HepG2 (cell line): ENCODE measurements around the gene TPR. TPM values are rescaled to one million over a fixed set of nuclear protein-coding genes. Genes with fewer than 3 reads are reported as not detected.

Experiments used
- ATAC-seq: fragments of 200-7000 bp; cut with Tn5 transposase; 3 replicates; pipeline ENCODE4 v1.9.1; 2020; ENCODE audit warnings: mild to moderate bottlenecking, moderate library complexity
- BruUV-seq: library from RNA; stranded (reverse); fragments of 400-500 nt; replicated peaks from 2 replicates; lab custom pipeline; 2021; lab: Mats Ljungman, UMichigan
- CTCF ChIA-PET: fragments of 300-600 bp; formaldehyde crosslinking; extraction: SDS; loops from one replicate; lab custom pipeline; 2021; ENCODE audit warnings: low total read pairs, inconsistent platforms, low intra/inter-chr PET ratio; lab: Yijun Ruan, JAX
- POLR2A ChIA-PET: fragments of 350-600 bp; sonication (Branson Sonifier 250); formaldehyde crosslinking; loops from one replicate; lab custom pipeline; 2020; ENCODE audit warnings: antibody characterized with exemption, inconsistent platforms; lab: Yijun Ruan, JAX
- DNase-seq: peaks from one replicate; pipeline ENCODE4 v3.0.0-alpha.2; 2015; ENCODE audit warnings: low spot score
- FAIRE-seq: peaks from 3 replicates; lab custom pipeline; 2011; peaks lifted over from hg19 to GRCh38; lab: Jason Lieb, UNC
- H2AFZ ChIP-seq: one replicate; pipeline ENCODE4 v1.6.1; 2011; ENCODE audit warnings: low read length, inconsistent platforms
- H3K27ac ChIP-seq: fragments of 300-600 bp; 3 replicates; pipeline ENCODE4 v1.8.0; 2011; ENCODE audit warnings: mixed run types, mild to moderate bottlenecking, mixed read lengths, low read length, inconsistent platforms; ENCODE audit not compliant: insufficient read depth; ENCODE audit errors: extremely low read length
- H3K27me3 ChIP-seq, 2 experiments: fragments of 200-600 bp in 1 of 2; 2 replicates in 1 of 2; 3 replicates in 1 of 2; pipeline versions ENCODE4 v1.6.0 to v1.8.0; 2011; ENCODE audit warnings: low read length in 2 of 2, mild to moderate bottlenecking in 2 of 2, moderate library complexity in 2 of 2, inconsistent platforms in 1 of 2; ENCODE audit not compliant: insufficient read depth in 2 of 2, control insufficient read depth in 1 of 2
- H3K36me3 ChIP-seq, 2 experiments: fragments of 200-600 bp in 1 of 2; replicated peaks in 1 of 2; 2 replicates in 1 of 2; 3 replicates in 1 of 2; pipeline versions ENCODE4 v1.5.1 to v1.8.0; 2011; ENCODE audit warnings: low read length in 2 of 2, inconsistent platforms in 1 of 2; ENCODE audit not compliant: insufficient read depth in 2 of 2, control insufficient read depth in 1 of 2
- H3K4me1 ChIP-seq: 2 replicates; pipeline ENCODE4 v1.5.1; 2012; ENCODE audit warnings: low read length, inconsistent platforms; ENCODE audit not compliant: insufficient read depth
- H3K4me2 ChIP-seq: 2 replicates; pipeline ENCODE4 v1.6.0; 2011; ENCODE audit warnings: low read depth, low read length, inconsistent platforms
- H3K4me3 ChIP-seq, 3 experiments: fragments of 200-600 bp in 1 of 3; sonication (generic), shearing (Covaris generic) in 1 of 3; replicated peaks in 1 of 3; 2 replicates each; pipeline ENCODE4 v1.5.1; 2011 to 2016; ENCODE audit warnings: low read length in 3 of 3, inconsistent platforms in 2 of 3, low read depth in 2 of 3, mild to moderate bottlenecking in 2 of 3, control low read depth in 1 of 3, mixed read lengths in 1 of 3; ENCODE audit not compliant: insufficient read depth in 1 of 3
- H3K79me2 ChIP-seq: one replicate; pipeline ENCODE4 v1.6.1; 2011; ENCODE audit warnings: low read length, inconsistent platforms; ENCODE audit not compliant: insufficient read depth
- H3K9ac ChIP-seq: 2 replicates; pipeline ENCODE4 v1.6.0; 2011; ENCODE audit warnings: mild to moderate bottlenecking, low read depth, low read length, inconsistent platforms; ENCODE audit not compliant: insufficient read depth
- H3K9me3 ChIP-seq: 2 replicates; pipeline ENCODE4 v1.5.1; 2012; ENCODE audit warnings: mild to moderate bottlenecking, low read length
- H4K20me1 ChIP-seq: 2 replicates; pipeline ENCODE4 v1.6.0; 2011; ENCODE audit warnings: inconsistent platforms, mild to moderate bottlenecking, low read length, moderate library complexity; ENCODE audit not compliant: insufficient read depth
- EEA1 ChIP-seq: sonication (generic); formaldehyde crosslinking; IDR thresholded peaks from 2 replicates; pipeline ENCODE4 v1.5.1; 2020; ENCODE audit warnings: mild to moderate bottlenecking, missing genetic modification reagents, borderline replicate concordance
- GTF3A ChIP-seq: sonication (generic); formaldehyde crosslinking; conservative IDR thresholded peaks from 2 replicates; pipeline ENCODE4 v1.4.0; 2020; ENCODE audit warnings: mild to moderate bottlenecking, missing genetic modification reagents
- HDAC2 ChIP-seq: sonication (generic); formaldehyde crosslinking; IDR thresholded peaks from 2 replicates; pipeline ENCODE4 v1.4.0; 2020; ENCODE audit warnings: missing genetic modification reagents
- HNRNPLL ChIP-seq: fragments of 200-400 bp; formaldehyde crosslinking; IDR thresholded peaks from 2 replicates; pipeline ENCODE4 v1.6.1; 2017; ENCODE audit warnings: mild to moderate bottlenecking, low read depth, low read length; ENCODE audit not compliant: poor library complexity, severe bottlenecking
- MBNL3 ChIP-seq: fragments of 250-450 bp; sonication (Bioruptor Pico); conservative IDR thresholded peaks from 2 replicates; pipeline ENCODE4 v1.8.0; 2022; ENCODE audit warnings: mild to moderate bottlenecking, inconsistent platforms
- MED1 ChIP-seq: sonication (generic); formaldehyde crosslinking; IDR thresholded peaks from 2 replicates; pipeline ENCODE4 v1.4.0; 2020; ENCODE audit warnings: missing genetic modification reagents
- SIN3A ChIP-seq: IDR thresholded peaks from 2 replicates; pipeline ENCODE4 v1.6.1; 2011; ENCODE audit warnings: low read depth, mild to moderate bottlenecking, control low read depth, low read length, borderline replicate concordance
- ZFP62 ChIP-seq: sonication (generic); formaldehyde crosslinking; IDR thresholded peaks from 2 replicates; pipeline ENCODE4 v1.4.0; 2020; ENCODE audit warnings: missing genetic modification reagents
- ZNF354B ChIP-seq: sonication (generic); formaldehyde crosslinking; IDR thresholded peaks from 2 replicates; pipeline ENCODE4 v1.8.0; 2022; ENCODE audit warnings: mild to moderate bottlenecking, missing genetic modification reagents
- ZNF615 ChIP-seq: sonication (generic); formaldehyde crosslinking; IDR thresholded peaks from 2 replicates; pipeline ENCODE4 v1.5.0; 2020; ENCODE audit warnings: mild to moderate bottlenecking, missing genetic modification reagents, borderline replicate concordance
- ZNF674 ChIP-seq: sonication (generic); formaldehyde crosslinking; IDR thresholded peaks from 2 replicates; pipeline ENCODE4 v1.5.0; 2020; ENCODE audit warnings: low read depth, mild to moderate bottlenecking, missing genetic modification reagents
- WGBS: methylation state at CpG from one replicate; pipeline ENCODE4 v1.1.6; 2017; ENCODE audit warnings: low lambda C conversion rate; 5-methylcytosine and 5-hydroxymethylcytosine counted together
- in situ Hi-C: cut with HindIII; loops from 2 replicates; pipeline ENCODE4 v1.10.0; 2017; ENCODE audit warnings: low pct_unique_long_range_greater_than_20kb; ENCODE audit not compliant: extremely low pct_ligation_motif_present
- intact Hi-C: fragments of 100-400 bp; cut with micrococcal nuclease; formaldehyde crosslinking; loops from one replicate; pipeline ENCODE4 v1.10.0; 2022; ENCODE audit not compliant: unreplicated experiment
- polyA plus RNA-seq, 8 experiments: library from polyadenylated mRNA; depleted of rRNA in 3 of 8; stranded (reverse) in 7 of 8; unstranded in 1 of 8; fragments of >200 nt; fragmentation: Illumina TruSeq in 4 of 8; extraction: Trizol in 4 of 8; gene quantifications; 2 replicates each; pipeline versions ENCODE4 v1.2.1 to v1.2.3, GENCODE V29; 2011 to 2016; ENCODE audit warnings: low read depth in 4 of 8, missing spikeins in 1 of 8, mixed read lengths in 1 of 8; ENCODE audit not compliant: insufficient read depth in 1 of 8
- total RNA-seq, 5 experiments: library from RNA; depleted of rRNA; stranded (reverse); fragments of >200 nt; fragmentation: Illumina TruSeq; extraction: Trizol; gene quantifications; 2 replicates each; pipeline ENCODE4 v1.2.3, GENCODE V29; 2016; ENCODE audit warnings: low read depth in 1 of 5
- TF ChIP-seq, protein P1 (sequence below): fragments of 450-650 bp; IDR thresholded peaks from 2 replicates; pipeline ENCODE4 v1.6.1; 2017; ENCODE audit warnings: mild to moderate bottlenecking

Gene TPR
- total and polyA plus RNA-seq, 2 of the 13 experiments (the other 11 are each of a cell fraction or from before 2014, with no cell fraction given) = 78.9 to 81.7 TPM

DNA sequence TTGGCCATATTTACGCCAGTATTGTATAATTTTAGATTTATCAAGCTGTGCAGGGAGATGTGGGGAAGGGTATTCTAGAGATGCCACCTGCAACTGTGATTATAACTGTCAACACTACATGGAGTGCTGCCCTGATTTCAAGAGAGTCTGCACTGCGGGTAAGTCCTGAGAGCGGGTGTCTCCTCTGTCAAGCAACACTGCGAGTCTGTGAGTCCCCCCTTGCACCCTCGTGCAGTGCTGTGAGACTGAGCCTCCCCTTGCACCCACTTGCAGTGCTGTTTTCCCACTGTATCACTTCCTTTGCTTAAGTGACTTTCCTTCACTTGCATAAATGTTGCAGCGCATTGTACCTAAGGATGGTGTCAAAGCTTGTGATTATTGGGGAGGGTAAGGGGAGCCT is 75.0 kb downstream of the TPR start:
- H3K27ac ChIP-seq = no peak overlapping the region
- intact Hi-C loops (no loop called here), in situ Hi-C loops (no loop called here)
- no peaks in the 10 kb centered on the region for H4K20me1 ChIP-seq
- no peak for FAIRE-seq
- TF ChIP-seq MBNL3 (CRISPR knock-in tag) = no peak
- no peak for TF ChIP-seq EEA1 (CRISPR knock-in tag)
- no peak for TF ChIP-seq SIN3A
- no peak for TF ChIP-seq GTF3A (CRISPR knock-in tag)
- no peak for TF ChIP-seq ZNF354B (CRISPR knock-in tag)
- TF ChIP-seq, protein P1, sequence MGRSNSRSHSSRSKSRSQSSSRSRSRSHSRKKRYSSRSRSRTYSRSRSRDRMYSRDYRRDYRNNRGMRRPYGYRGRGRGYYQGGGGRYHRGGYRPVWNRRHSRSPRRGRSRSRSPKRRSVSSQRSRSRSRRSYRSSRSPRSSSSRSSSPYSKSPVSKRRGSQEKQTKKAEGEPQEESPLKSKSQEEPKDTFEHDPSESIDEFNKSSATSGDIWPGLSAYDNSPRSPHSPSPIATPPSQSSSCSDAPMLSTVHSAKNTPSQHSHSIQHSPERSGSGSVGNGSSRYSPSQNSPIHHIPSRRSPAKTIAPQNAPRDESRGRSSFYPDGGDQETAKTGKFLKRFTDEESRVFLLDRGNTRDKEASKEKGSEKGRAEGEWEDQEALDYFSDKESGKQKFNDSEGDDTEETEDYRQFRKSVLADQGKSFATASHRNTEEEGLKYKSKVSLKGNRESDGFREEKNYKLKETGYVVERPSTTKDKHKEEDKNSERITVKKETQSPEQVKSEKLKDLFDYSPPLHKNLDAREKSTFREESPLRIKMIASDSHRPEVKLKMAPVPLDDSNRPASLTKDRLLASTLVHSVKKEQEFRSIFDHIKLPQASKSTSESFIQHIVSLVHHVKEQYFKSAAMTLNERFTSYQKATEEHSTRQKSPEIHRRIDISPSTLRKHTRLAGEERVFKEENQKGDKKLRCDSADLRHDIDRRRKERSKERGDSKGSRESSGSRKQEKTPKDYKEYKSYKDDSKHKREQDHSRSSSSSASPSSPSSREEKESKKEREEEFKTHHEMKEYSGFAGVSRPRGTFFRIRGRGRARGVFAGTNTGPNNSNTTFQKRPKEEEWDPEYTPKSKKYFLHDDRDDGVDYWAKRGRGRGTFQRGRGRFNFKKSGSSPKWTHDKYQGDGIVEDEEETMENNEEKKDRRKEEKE = no peak
- no peak for TF ChIP-seq HNRNPLL
- TF ChIP-seq ZNF674 (CRISPR knock-in tag) = no peak
- no peak for TF ChIP-seq ZFP62 (CRISPR knock-in tag)
- no peak for TF ChIP-seq HDAC2 (CRISPR knock-in tag)
- no peak for TF ChIP-seq MED1
- no peak for TF ChIP-seq ZNF615
- H3K9me3 ChIP-seq = no peaks in the 10 kb centered on the region
- H3K36me3 ChIP-seq = no peaks in the 10 kb centered on the region
- ChIA-PET CTCF (no interaction called here), POLR2A (no interaction called here)
- BruUV-seq = no TSS peak
- H2AFZ ChIP-seq = no peak overlapping the region
- H3K79me2 ChIP-seq = no peaks in the 10 kb centered on the region
- no peak for DNase-seq
- H3K4me3 ChIP-seq = no peak overlapping the region
- H3K27me3 ChIP-seq = peaks cover 0 to 3% of the 10 kb centered on the region in 2 experiments; a peak in 1 of 5 replicates
- 31% methylated on average over 6 of the region's 6 CpGs for WGBS
- H3K4me2 ChIP-seq = no peak overlapping the region
- ATAC-seq = no peak
- no peak overlapping the region for H3K9ac ChIP-seq
- H3K4me1 ChIP-seq = peaks cover 6% of the 10 kb centered on the region; the same call in 1 of the 2 replicates
